Measurements from ENCODE around the gene G3BP2. TPM values are rescaled to one million over a fixed set of nuclear protein-coding genes. Genes with fewer than 3 reads are reported as not detected.

Gene G3BP2
- total and polyA plus RNA-seq, 9 of the 15 experiments (the other 6 are each of a cell fraction or from before 2014, with no cell fraction given): 25.2 to 222 (median 130) TPM

DNA sequence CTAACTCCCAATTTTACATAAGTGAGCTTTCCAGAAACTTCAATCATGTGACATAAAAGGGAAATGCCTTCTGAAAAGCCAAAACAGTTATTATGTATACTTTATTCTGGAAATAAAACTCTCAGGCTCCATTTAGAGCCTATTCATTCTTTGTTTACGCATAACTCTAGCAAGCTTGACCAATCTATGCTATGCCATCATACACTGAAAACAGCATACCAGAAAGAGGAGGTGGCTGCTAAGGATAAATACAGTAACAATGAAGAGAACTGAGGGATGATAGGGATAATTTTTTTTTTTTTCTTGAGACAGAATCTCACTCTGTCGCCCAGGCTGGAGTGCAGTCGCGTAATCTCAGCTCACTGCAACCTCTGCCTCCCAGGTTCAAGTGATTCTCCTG is 67.3 kb downstream of the G3BP2 start:
- intact Hi-C loops (cut with micrococcal nuclease) (no loop called here), in situ Hi-C loops (cut with MboI) (no loop called here)
- Histone ChIP-seq H3K79me2 (ENCODE audit: control insufficient read depth, insufficient read depth, low read length) (no peaks in the 10 kb centered on the region), H3K9me3 (replicated peaks; ENCODE audit: control insufficient read depth, insufficient read depth, low read depth, low read length) (no peaks in the 10 kb centered on the region), H3K36me3 (ENCODE audit: control insufficient read depth, insufficient read depth, low read length) (no peaks in the 10 kb centered on the region), H3K4me2 (ENCODE audit: insufficient read depth, low read length) (no peak overlapping the region), H3K27me3 (ENCODE audit: control insufficient read depth in 2 of 2, insufficient read depth in 2 of 2, low read length in 2 of 2) (peaks cover 0 to 8% of the 10 kb centered on the region in 2 experiments; a peak in 2 of 5 replicates), H3K27ac (ENCODE audit: extremely low read depth, low read depth, low read length) (no peak overlapping the region), H4K20me1 (replicated peaks; ENCODE audit: control insufficient read depth, insufficient read depth, low read length) (no peaks in the 10 kb centered on the region), H3K9me1 (ENCODE audit: control insufficient read depth, insufficient read depth, low read length) (no peaks in the 10 kb centered on the region), H3K4me1 (replicated peaks in 1 of 2; ENCODE audit: control insufficient read depth in 2 of 2, insufficient read depth in 2 of 2, low read length in 2 of 2) (no peaks in the 10 kb centered on the region), H3K4me3 (no peak overlapping the region), H2AFZ (ENCODE audit: low read depth, low read length) (no peak overlapping the region), H3K9ac (ENCODE audit: insufficient read depth in 1 of 2, low read depth in 2 of 2, low read length in 2 of 2) (no peak overlapping the region)
- WGBS (ENCODE audit: insufficient coverage, low coverage, missing lambda C conversion rate): 40% methylated on average over 1 of the region's 4 CpGs
- ChIA-PET POLR2A (no interaction called here), CTCF (ENCODE audit: low intra/inter-chr PET ratio) (no interaction called here)
- ATAC-seq: no peak
- no TSS peak for BruUV-seq (replicated peaks)
- FAIRE-seq: no peak
- TF ChIP-seq, protein P1, sequence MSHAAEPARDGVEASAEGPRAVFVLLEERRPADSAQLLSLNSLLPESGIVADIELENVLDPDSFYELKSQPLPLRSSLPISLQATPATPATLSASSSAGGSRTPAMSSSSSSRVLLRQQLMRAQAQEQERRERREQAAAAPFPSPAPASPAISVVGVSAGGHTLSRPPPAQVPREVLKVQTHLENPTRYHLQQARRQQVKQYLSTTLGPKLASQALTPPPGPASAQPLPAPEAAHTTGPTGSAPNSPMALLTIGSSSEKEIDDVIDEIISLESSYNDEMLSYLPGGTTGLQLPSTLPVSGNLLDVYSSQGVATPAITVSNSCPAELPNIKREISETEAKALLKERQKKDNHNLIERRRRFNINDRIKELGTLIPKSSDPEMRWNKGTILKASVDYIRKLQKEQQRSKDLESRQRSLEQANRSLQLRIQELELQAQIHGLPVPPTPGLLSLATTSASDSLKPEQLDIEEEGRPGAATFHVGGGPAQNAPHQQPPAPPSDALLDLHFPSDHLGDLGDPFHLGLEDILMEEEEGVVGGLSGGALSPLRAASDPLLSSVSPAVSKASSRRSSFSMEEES (CRISPR knock-in tag; IDR thresholded peaks at IDR 0.05): peak; percentile 4; the same call in 1 of the 2 replicates
- TF ChIP-seq ELK1 (CRISPR knock-in tag; IDR thresholded peaks at IDR 0.05): no peak
- no peak for DNase-seq (ENCODE audit: extremely low read depth in 1 of 4, low spot score in 3 of 4)

- CTCF ChIA-PET (ENCODE audit: low intra/inter-chr PET ratio): no interaction called here
- no TSS peak for BruUV-seq (replicated peaks)
- TF ChIP-seq, protein P2, sequence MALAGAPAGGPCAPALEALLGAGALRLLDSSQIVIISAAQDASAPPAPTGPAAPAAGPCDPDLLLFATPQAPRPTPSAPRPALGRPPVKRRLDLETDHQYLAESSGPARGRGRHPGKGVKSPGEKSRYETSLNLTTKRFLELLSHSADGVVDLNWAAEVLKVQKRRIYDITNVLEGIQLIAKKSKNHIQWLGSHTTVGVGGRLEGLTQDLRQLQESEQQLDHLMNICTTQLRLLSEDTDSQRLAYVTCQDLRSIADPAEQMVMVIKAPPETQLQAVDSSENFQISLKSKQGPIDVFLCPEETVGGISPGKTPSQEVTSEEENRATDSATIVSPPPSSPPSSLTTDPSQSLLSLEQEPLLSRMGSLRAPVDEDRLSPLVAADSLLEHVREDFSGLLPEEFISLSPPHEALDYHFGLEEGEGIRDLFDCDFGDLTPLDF (CRISPR knock-in tag; IDR thresholded peaks at IDR 0.05): no peak
- TF ChIP-seq JUN (IDR thresholded peaks at IDR 0.05; ENCODE audit: borderline replicate concordance, low read depth, low read length): no peak
- no peak for TF ChIP-seq JUN (CRISPR knock-in tag; IDR thresholded peaks at IDR 0.05; ENCODE audit: borderline replicate concordance)
- TF ChIP-seq ZFP91 (CRISPR knock-in tag; IDR thresholded peaks at IDR 0.05): no peak
- TF ChIP-seq PTBP1 (IDR thresholded peaks at IDR 0.05; ENCODE audit: low read depth, low read length): no peak
- no peak for TF ChIP-seq PHF8 (IDR thresholded peaks at IDR 0.05; ENCODE audit: borderline replicate concordance, low read length)
Observed at GRCh38 chr4:75599647-75600046, 73.6 kb downstream of the G3BP2 start.

More at GRCh38 chr4:75599647-75600046, 73.6 kb downstream of the G3BP2 start:
- no peaks in the 10 kb centered on the region for H3K9me3 ChIP-seq (replicated peaks; ENCODE audit: control insufficient read depth, insufficient read depth, low read depth, low read length)
- no peak overlapping the region for H3K9ac ChIP-seq (ENCODE audit: insufficient read depth in 1 of 2, low read depth in 2 of 2, low read length in 2 of 2)
- no peaks in the 10 kb centered on the region for H3K9me1 ChIP-seq (ENCODE audit: control insufficient read depth, insufficient read depth, low read length)
- no peak for ATAC-seq
- no peaks in the 10 kb centered on the region for H3K79me2 ChIP-seq (ENCODE audit: control insufficient read depth, insufficient read depth, low read length)
- FAIRE-seq: no peak
- H3K36me3 ChIP-seq (ENCODE audit: control insufficient read depth, insufficient read depth, low read length): no peaks in the 10 kb centered on the region
- no peak overlapping the region for H3K4me2 ChIP-seq (ENCODE audit: insufficient read depth, low read length)
- intact Hi-C loops (cut with micrococcal nuclease) (no loop called here), in situ Hi-C loops (cut with MboI) (no loop called here)
- DNase-seq (ENCODE audit: extremely low read depth in 1 of 4, low spot score in 3 of 4): no peak
- no peaks in the 10 kb centered on the region; a peak in 1 of 5 replicates for H3K4me1 ChIP-seq (replicated peaks in 1 of 2; ENCODE audit: control insufficient read depth in 2 of 2, insufficient read depth in 2 of 2, low read length in 2 of 2)
- no peaks in the 10 kb centered on the region for H4K20me1 ChIP-seq (replicated peaks; ENCODE audit: control insufficient read depth, insufficient read depth, low read length)
- H2AFZ ChIP-seq (ENCODE audit: low read depth, low read length): no peak overlapping the region
- no peak overlapping the region for H3K4me3 ChIP-seq
- H3K27me3 ChIP-seq (ENCODE audit: control insufficient read depth in 2 of 2, insufficient read depth in 2 of 2, low read length in 2 of 2): peaks cover 0 to 2% of the 10 kb centered on the region in 2 experiments; a peak in 2 of 5 replicates
- 41% methylated on average over 4 of the region's 4 CpGs for WGBS (ENCODE audit: insufficient coverage, low coverage, missing lambda C conversion rate)
- POLR2A ChIA-PET: interaction anchor here (0.5 kb wide), 1 partner anchor 20 kb away, joined by 3 read pairs; no protein-coding TSS in a partner anchor
- H3K27ac ChIP-seq (ENCODE audit: extremely low read depth, low read depth, low read length): no peak overlapping the region

Measured in K562 (cell line).